HepG2 (cell line): Measurements from ENCODE around the gene USE1. TPM values are rescaled to one million over a fixed set of nuclear protein-coding genes. Genes with fewer than 3 reads are reported as not detected.
A peak's percentile ranks its signal among the peaks of the same experiment; 100 is the strongest.

Source experiments
- BRD4 ChIP-seq: sonication (generic); formaldehyde crosslinking; IDR thresholded peaks from 2 replicates; pipeline ENCODE4 v1.4.0; 2020; ENCODE audit warnings: missing genetic modification reagents
- GZF1 ChIP-seq: sonication (generic); formaldehyde crosslinking; IDR thresholded peaks from 2 replicates; pipeline ENCODE4 v1.5.1; 2020; ENCODE audit warnings: mild to moderate bottlenecking, missing genetic modification reagents
- HNF1B ChIP-seq: sonication (generic); formaldehyde crosslinking; IDR thresholded peaks from 2 replicates; pipeline ENCODE4 v1.5.1; 2020; ENCODE audit warnings: mild to moderate bottlenecking, moderate library complexity, missing genetic modification reagents
- HNF4A ChIP-seq: sonication (generic); formaldehyde crosslinking; IDR thresholded peaks from 2 replicates; pipeline ENCODE4 v1.4.0; 2020; ENCODE audit warnings: missing genetic modification reagents
- MIXL1 ChIP-seq: IDR thresholded peaks from 2 replicates; pipeline ENCODE4 v1.6.1; 2016
- MLLT10 ChIP-seq: sonication (generic); formaldehyde crosslinking; IDR thresholded peaks from 2 replicates; pipeline ENCODE4 v1.4.0; 2020; ENCODE audit warnings: missing genetic modification reagents
- NR2F2 ChIP-seq: IDR thresholded peaks from 2 replicates; pipeline ENCODE4 v1.6.1; 2012; ENCODE audit warnings: low read depth, inconsistent platforms, borderline replicate concordance
- PTBP1 ChIP-seq: fragments of 200-400 bp; formaldehyde crosslinking; IDR thresholded peaks from 2 replicates; pipeline ENCODE4 v1.6.1; 2018; ENCODE audit warnings: low read length, low read depth; ENCODE audit not compliant: poor library complexity, severe bottlenecking
- RAD51 ChIP-seq: fragments of 450-650 bp; IDR thresholded peaks from 2 replicates; pipeline ENCODE4 v1.6.1; 2016; ENCODE audit warnings: borderline replicate concordance
- SAFB2 ChIP-seq: sonication (generic); formaldehyde crosslinking; IDR thresholded peaks from 2 replicates; pipeline ENCODE4 v1.5.1; 2020; ENCODE audit warnings: missing genetic modification reagents, low read depth, mild to moderate bottlenecking, borderline replicate concordance
- SPEN ChIP-seq: sonication (generic); formaldehyde crosslinking; IDR thresholded peaks from 2 replicates; pipeline ENCODE4 v1.5.1; 2020; ENCODE audit warnings: low read depth, mild to moderate bottlenecking, missing genetic modification reagents
- SRF ChIP-seq: IDR thresholded peaks from 2 replicates; pipeline ENCODE4 v1.6.1; 2011; ENCODE audit warnings: mild to moderate bottlenecking, low read depth, low read length, moderate library complexity
- TAF15 ChIP-seq: fragments of 200-400 bp; formaldehyde crosslinking; IDR thresholded peaks from one replicate; pipeline ENCODE4 v1.6.1; 2018; ENCODE audit warnings: mild to moderate bottlenecking, low read depth, low read length; ENCODE audit not compliant: poor library complexity, severe bottlenecking
- TOE1 ChIP-seq: sonication (generic); formaldehyde crosslinking; IDR thresholded peaks from 2 replicates; pipeline ENCODE4 v1.4.0; 2020; ENCODE audit warnings: mild to moderate bottlenecking, missing genetic modification reagents
- YEATS4 ChIP-seq: sonication (generic); formaldehyde crosslinking; IDR thresholded peaks from 2 replicates; pipeline ENCODE4 v1.4.0; 2020; ENCODE audit warnings: missing genetic modification reagents, borderline replicate concordance
- ZNF280D ChIP-seq: sonication (generic); formaldehyde crosslinking; IDR thresholded peaks from 2 replicates; pipeline ENCODE4 v1.5.1; 2020; ENCODE audit warnings: mild to moderate bottlenecking, missing genetic modification reagents
- ZNF597 ChIP-seq: sonication (generic); formaldehyde crosslinking; IDR thresholded peaks from 2 replicates; pipeline ENCODE4 v1.5.0; 2020; ENCODE audit warnings: missing genetic modification reagents
- ZNF670 ChIP-seq: sonication (generic); formaldehyde crosslinking; IDR thresholded peaks from 2 replicates; pipeline ENCODE4 v1.8.0; 2022; ENCODE audit warnings: mild to moderate bottlenecking, missing genetic modification reagents, borderline replicate concordance
- ZNF709 ChIP-seq: sonication (generic); formaldehyde crosslinking; IDR thresholded peaks from 2 replicates; pipeline ENCODE4 v1.5.0; 2020; ENCODE audit warnings: mild to moderate bottlenecking, missing genetic modification reagents
- polyA plus RNA-seq, 8 experiments: library from polyadenylated mRNA; depleted of rRNA in 3 of 8; stranded (reverse) in 7 of 8; unstranded in 1 of 8; fragments of >200 nt; fragmentation: Illumina TruSeq in 4 of 8; extraction: Trizol in 4 of 8; gene quantifications; 2 replicates each; pipeline versions ENCODE4 v1.2.1 to v1.2.3, GENCODE V29; 2011 to 2016; ENCODE audit warnings: low read depth in 4 of 8, missing spikeins in 1 of 8, mixed read lengths in 1 of 8; ENCODE audit not compliant: insufficient read depth in 1 of 8
- total RNA-seq, 5 experiments: library from RNA; depleted of rRNA; stranded (reverse); fragments of >200 nt; fragmentation: Illumina TruSeq; extraction: Trizol; gene quantifications; 2 replicates each; pipeline ENCODE4 v1.2.3, GENCODE V29; 2016; ENCODE audit warnings: low read depth in 1 of 5
- TF ChIP-seq, protein P1 (sequence below): sonication (generic); formaldehyde crosslinking; IDR thresholded peaks from 2 replicates; pipeline ENCODE4 v1.5.0; 2020; ENCODE audit warnings: mild to moderate bottlenecking, missing genetic modification reagents, borderline replicate concordance

The USE1 gene
- total and polyA plus RNA-seq, 2 of the 13 experiments (the other 11 are each of a cell fraction or from before 2014, with no cell fraction given) = 9.9 to 17.6 TPM

DNA sequence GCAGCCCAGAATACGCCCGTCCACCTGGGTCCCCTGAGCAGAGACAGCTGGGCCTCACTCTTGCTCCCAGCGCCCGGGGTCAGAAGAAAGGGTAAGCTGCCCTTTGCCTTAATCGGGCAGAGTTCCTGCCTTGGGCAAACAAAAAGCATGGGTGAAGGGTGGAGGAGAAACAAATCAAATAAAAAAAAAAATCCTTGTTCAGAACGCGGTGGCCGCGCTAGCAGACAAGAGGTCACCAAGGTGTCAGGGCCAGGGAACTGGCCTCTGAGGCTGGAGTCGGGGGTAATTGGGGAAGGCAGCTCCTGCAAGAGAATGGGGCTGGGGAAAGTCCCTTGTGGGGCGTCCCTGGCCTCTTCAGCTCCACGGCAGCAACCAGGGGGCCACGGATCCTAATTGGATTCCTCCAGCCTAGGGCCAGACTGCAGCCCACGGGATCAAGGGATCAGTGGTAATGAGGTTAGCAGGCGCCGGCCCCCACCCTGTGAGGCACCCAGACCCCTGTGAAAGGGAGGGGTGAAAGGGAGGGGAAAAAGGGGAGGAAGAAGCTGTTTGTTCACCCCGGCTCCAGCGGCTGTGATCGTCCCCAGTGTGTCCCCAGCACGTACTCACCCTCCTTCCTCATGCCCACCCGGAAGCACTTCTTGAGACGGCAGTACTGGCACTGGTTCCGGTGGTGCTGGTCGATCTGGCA, 25.1 kb downstream of the USE1 start (continued):
- TF ChIP-seq ZNF280D (CRISPR knock-in tag) = no peak
- peak; percentile 43; the same call in 1 of the 2 replicates for TF ChIP-seq SPEN
- peak; percentile 91 for TF ChIP-seq NR2F2
- TF ChIP-seq BRD4 (CRISPR knock-in tag) = no peak
- no peak for TF ChIP-seq ZNF597 (CRISPR knock-in tag)
- TF ChIP-seq TAF15 = no peak
- TF ChIP-seq GZF1 (CRISPR knock-in tag) = no peak
- 0 out of 2 replicates have a peak, but pooled peaks have one; percentile 29 for TF ChIP-seq ZNF709 (CRISPR knock-in tag)
- 0 out of 2 replicates have a peak, but pooled peaks have one; percentile 15 for TF ChIP-seq YEATS4 (CRISPR knock-in tag)
- no peak for TF ChIP-seq PTBP1
- no peak for TF ChIP-seq RAD51
- TF ChIP-seq, protein P1, sequence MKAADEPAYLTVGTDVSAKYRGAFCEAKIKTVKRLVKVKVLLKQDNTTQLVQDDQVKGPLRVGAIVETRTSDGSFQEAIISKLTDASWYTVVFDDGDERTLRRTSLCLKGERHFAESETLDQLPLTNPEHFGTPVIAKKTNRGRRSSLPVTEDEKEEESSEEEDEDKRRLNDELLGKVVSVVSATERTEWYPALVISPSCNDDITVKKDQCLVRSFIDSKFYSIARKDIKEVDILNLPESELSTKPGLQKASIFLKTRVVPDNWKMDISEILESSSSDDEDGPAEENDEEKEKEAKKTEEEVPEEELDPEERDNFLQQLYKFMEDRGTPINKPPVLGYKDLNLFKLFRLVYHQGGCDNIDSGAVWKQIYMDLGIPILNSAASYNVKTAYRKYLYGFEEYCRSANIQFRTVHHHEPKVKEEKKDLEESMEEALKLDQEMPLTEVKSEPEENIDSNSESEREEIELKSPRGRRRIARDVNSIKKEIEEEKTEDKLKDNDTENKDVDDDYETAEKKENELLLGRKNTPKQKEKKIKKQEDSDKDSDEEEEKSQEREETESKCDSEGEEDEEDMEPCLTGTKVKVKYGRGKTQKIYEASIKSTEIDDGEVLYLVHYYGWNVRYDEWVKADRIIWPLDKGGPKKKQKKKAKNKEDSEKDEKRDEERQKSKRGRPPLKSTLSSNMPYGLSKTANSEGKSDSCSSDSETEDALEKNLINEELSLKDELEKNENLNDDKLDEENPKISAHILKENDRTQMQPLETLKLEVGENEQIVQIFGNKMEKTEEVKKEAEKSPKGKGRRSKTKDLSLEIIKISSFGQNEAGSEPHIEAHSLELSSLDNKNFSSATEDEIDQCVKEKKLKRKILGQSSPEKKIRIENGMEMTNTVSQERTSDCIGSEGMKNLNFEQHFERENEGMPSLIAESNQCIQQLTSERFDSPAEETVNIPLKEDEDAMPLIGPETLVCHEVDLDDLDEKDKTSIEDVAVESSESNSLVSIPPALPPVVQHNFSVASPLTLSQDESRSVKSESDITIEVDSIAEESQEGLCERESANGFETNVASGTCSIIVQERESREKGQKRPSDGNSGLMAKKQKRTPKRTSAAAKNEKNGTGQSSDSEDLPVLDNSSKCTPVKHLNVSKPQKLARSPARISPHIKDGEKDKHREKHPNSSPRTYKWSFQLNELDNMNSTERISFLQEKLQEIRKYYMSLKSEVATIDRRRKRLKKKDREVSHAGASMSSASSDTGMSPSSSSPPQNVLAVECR (CRISPR knock-in tag) = peak; percentile 42; the same call in 1 of the 2 replicates
- TF ChIP-seq MIXL1 (CRISPR knock-in tag) = no peak
- peak; percentile 83 for TF ChIP-seq HNF4A (CRISPR knock-in tag)
- TF ChIP-seq HNF1B (CRISPR knock-in tag) = peak; percentile 62
- peak; percentile 38; the same call in 1 of the 2 replicates for TF ChIP-seq ZNF670 (CRISPR knock-in tag)
- peak; percentile 57; the same call in 1 of the 2 replicates for TF ChIP-seq SRF
- no peak for TF ChIP-seq TOE1
- TF ChIP-seq SAFB2 = no peak; the same call in 1 of the 2 replicates
- no peak for TF ChIP-seq MLLT10
